ENCODE data around the gene PAK2. TPM values are rescaled to one million over a fixed set of nuclear protein-coding genes. Genes with fewer than 3 reads are reported as not detected.
"Not testable (repeated sequence)": the region's sequence is repeated elsewhere in the genome, so short reads cannot be mapped to it uniquely, and the experiment has no call there.

The PAK2 gene
- total and polyA plus RNA-seq, 2 donors from 2014 or later: 13.4 to 67.1 TPM

GRCh38 chr3:196868297-196868661 lies 128.6 kb downstream of the PAK2 start:
- H3K27me3 ChIP-seq (ENCODE audit: control insufficient read depth, insufficient read depth, low read length): no peaks in the 10 kb centered on the region
- intact Hi-C loops (cut with DNase I): no loop called here
- FAIRE-seq (no peak), DNase-seq (peak in 2 of 5 donors; percentile 56 to 58)
- H3K4me1 ChIP-seq (ENCODE audit: control insufficient read depth in 2 of 3, insufficient read depth in 2 of 3, low read depth in 1 of 3, low read length in 3 of 3): peaks cover 0 to 9% (median 3%) of the 10 kb centered on the region in 3 donors
- no peaks in the 10 kb centered on the region for H3K36me3 ChIP-seq (ENCODE audit: control insufficient read depth in 2 of 3, insufficient read depth in 3 of 3, low read length in 3 of 3)
- TF ChIP-seq CTCF (IDR thresholded peaks at IDR 0.05; ENCODE audit: borderline replicate concordance, extremely low read depth, insufficient read depth): no peak
- peak overlapping the region; percentile 83 to 86 for H3K27ac ChIP-seq (ENCODE audit: low read depth in 2 of 2, low read length in 2 of 2)
- H3K9me3 ChIP-seq (ENCODE audit: control insufficient read depth in 2 of 3, insufficient read depth in 1 of 3, low read length in 3 of 3): no peaks in the 10 kb centered on the region
- H3K4me3 ChIP-seq (ENCODE audit: low read length in 3 of 3): peak overlapping the region; percentile 72 to 89 (median 81)
- H3K9ac ChIP-seq (ENCODE audit: low read length in 3 of 3): peak overlapping the region; percentile 50 to 91 (median 62)

- FAIRE-seq (no peak), DNase-seq (no peak)
- no peak overlapping the region for H3K27ac ChIP-seq (ENCODE audit: low read depth in 2 of 2, low read length in 2 of 2)
- no peak overlapping the region for H3K9ac ChIP-seq (ENCODE audit: low read length in 3 of 3)
- no peak for TF ChIP-seq CTCF (IDR thresholded peaks at IDR 0.05; ENCODE audit: borderline replicate concordance, extremely low read depth, insufficient read depth)
- H3K9me3 ChIP-seq (ENCODE audit: control insufficient read depth in 2 of 3, insufficient read depth in 1 of 3, low read length in 3 of 3): no peaks in the 10 kb centered on the region
- H3K36me3 ChIP-seq (ENCODE audit: control insufficient read depth in 2 of 3, insufficient read depth in 3 of 3, low read length in 3 of 3): no peaks in the 10 kb centered on the region
- H3K4me1 ChIP-seq (ENCODE audit: control insufficient read depth in 2 of 3, insufficient read depth in 2 of 3, low read depth in 1 of 3, low read length in 3 of 3): peaks cover 0 to 9% (median 3%) of the 10 kb centered on the region in 3 donors
- H3K27me3 ChIP-seq (ENCODE audit: control insufficient read depth, insufficient read depth, low read length): no peaks in the 10 kb centered on the region
- intact Hi-C loops (cut with DNase I): no loop called here
- no peak overlapping the region for H3K4me3 ChIP-seq (ENCODE audit: low read length in 3 of 3)
Measured at GRCh38 chr3:196872316-196872715, 132.7 kb downstream of the PAK2 start.

DNA sequence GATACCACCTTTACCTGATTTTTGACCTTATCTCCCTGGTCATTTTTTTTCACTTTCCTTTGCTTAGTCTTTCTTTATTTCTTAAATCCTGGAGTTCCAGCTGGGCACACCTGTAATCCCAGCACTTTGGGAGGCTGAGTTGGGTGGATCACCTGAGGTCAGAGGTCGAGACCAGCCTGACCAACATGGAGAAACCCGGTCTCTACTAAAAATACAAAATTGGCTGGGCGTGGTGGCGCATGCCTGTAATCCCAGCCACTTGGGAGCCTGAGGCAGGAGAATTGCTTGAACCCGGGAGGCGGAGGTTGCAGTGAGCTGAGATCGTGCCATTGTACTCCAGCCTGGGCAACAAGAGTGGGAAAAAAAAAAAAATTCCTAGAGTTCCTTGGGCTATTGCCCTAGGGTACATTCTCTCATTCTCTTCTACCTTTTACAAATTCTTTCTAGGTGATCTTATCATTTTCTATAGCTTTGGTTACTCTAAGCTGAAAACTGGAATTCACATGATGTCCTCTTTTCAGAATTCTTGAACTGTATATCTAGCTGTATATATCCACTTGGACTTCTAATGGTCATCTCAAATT lies 134.9 kb downstream of the PAK2 start:
- FAIRE-seq; DNase-seq; H3K9ac ChIP-seq (ENCODE audit: low read length in 3 of 3); H3K4me3 ChIP-seq (ENCODE audit: low read length in 3 of 3); H3K27ac ChIP-seq (ENCODE audit: low read depth in 2 of 2, low read length in 2 of 2); H3K27me3 ChIP-seq (ENCODE audit: control insufficient read depth, insufficient read depth, low read length); H3K4me1 ChIP-seq (ENCODE audit: control insufficient read depth in 2 of 3, insufficient read depth in 2 of 3, low read depth in 1 of 3, low read length in 3 of 3); H3K9me3 ChIP-seq (ENCODE audit: control insufficient read depth in 2 of 3, insufficient read depth in 1 of 3, low read length in 3 of 3); H3K36me3 ChIP-seq (ENCODE audit: control insufficient read depth in 2 of 3, insufficient read depth in 3 of 3, low read length in 3 of 3); intact Hi-C loops (cut with DNase I): not testable (repeated sequence)

- DNase-seq: no peak
- no peak overlapping the region for H3K9ac ChIP-seq (ENCODE audit: low read length in 3 of 3)
- no peak for TF ChIP-seq CTCF (IDR thresholded peaks at IDR 0.05; ENCODE audit: borderline replicate concordance, extremely low read depth, insufficient read depth)
- no peaks in the 10 kb centered on the region for H3K36me3 ChIP-seq (ENCODE audit: control insufficient read depth in 2 of 3, insufficient read depth in 3 of 3, low read length in 3 of 3)
- no peaks in the 10 kb centered on the region for H3K4me1 ChIP-seq (ENCODE audit: control insufficient read depth in 2 of 3, insufficient read depth in 2 of 3, low read depth in 1 of 3, low read length in 3 of 3)
- H3K27ac ChIP-seq (ENCODE audit: low read depth in 2 of 2, low read length in 2 of 2): no peak overlapping the region
- no peak overlapping the region for H3K4me3 ChIP-seq (ENCODE audit: low read length in 3 of 3)
- H3K27me3 ChIP-seq (ENCODE audit: control insufficient read depth, insufficient read depth, low read length): no peaks in the 10 kb centered on the region
- no peaks in the 10 kb centered on the region for H3K9me3 ChIP-seq (ENCODE audit: control insufficient read depth in 2 of 3, insufficient read depth in 1 of 3, low read length in 3 of 3)
- intact Hi-C loops (cut with DNase I): no loop called here
- FAIRE-seq: no peak
Measured at GRCh38 chr3:196875258-196875657, 135.6 kb downstream of the PAK2 start.

Other genes with a start within 250 kb of the PAK2 start
- 19.5 TPM for gene RNF168, start 236.1 kb upstream of the PAK2 start, total RNA-seq
- 3.2 TPM for gene RNF168, start 236.1 kb upstream of the PAK2 start, polyA plus RNA-seq (ENCODE audit: insufficient read depth, low read depth, low replicate concordance)
- not detected for gene SMCO1, start 224.5 kb upstream of the PAK2 start, total RNA-seq
- not detected for gene SMCO1, start 224.5 kb upstream of the PAK2 start, polyA plus RNA-seq (ENCODE audit: insufficient read depth, low read depth, low replicate concordance)
- gene WDR53, start 171.3 kb upstream of the PAK2 start, total RNA-seq: 12.3 TPM
- gene WDR53, start 171.3 kb upstream of the PAK2 start, polyA plus RNA-seq (ENCODE audit: insufficient read depth, low read depth, low replicate concordance): 9.0 TPM
- gene FBXO45, start 171.2 kb upstream of the PAK2 start, total RNA-seq: 7.0 TPM
- gene FBXO45, start 171.2 kb upstream of the PAK2 start, polyA plus RNA-seq (ENCODE audit: insufficient read depth, low read depth, low replicate concordance): 2.5 TPM
- 11.6 TPM for gene NRROS, start 100.2 kb upstream of the PAK2 start, total RNA-seq
- gene NRROS, start 100.2 kb upstream of the PAK2 start, polyA plus RNA-seq (ENCODE audit: insufficient read depth, low read depth, low replicate concordance): 2.0 TPM
- gene CEP19, start 27.6 kb upstream of the PAK2 start, total RNA-seq: 1.5 TPM
- 2.6 TPM for gene CEP19, start 27.6 kb upstream of the PAK2 start, polyA plus RNA-seq (ENCODE audit: insufficient read depth, low read depth, low replicate concordance)
- gene PIGX, start 27.5 kb upstream of the PAK2 start, total RNA-seq: 19.6 TPM
- gene PIGX, start 27.5 kb upstream of the PAK2 start, polyA plus RNA-seq (ENCODE audit: insufficient read depth, low read depth, low replicate concordance): 15.7 TPM
- 27.5 TPM for gene SENP5, start 128.1 kb downstream of the PAK2 start, total RNA-seq
- 5.8 TPM for gene SENP5, start 128.1 kb downstream of the PAK2 start, polyA plus RNA-seq (ENCODE audit: insufficient read depth, low read depth, low replicate concordance)
- gene NCBP2, start 202.7 kb downstream of the PAK2 start, total RNA-seq: 59.9 TPM
- 46.1 TPM for gene NCBP2, start 202.7 kb downstream of the PAK2 start, polyA plus RNA-seq (ENCODE audit: insufficient read depth, low read depth, low replicate concordance)
- 3.5 TPM for gene PIGZ, start 229.0 kb downstream of the PAK2 start, total RNA-seq
- 1.4 TPM for gene PIGZ, start 229.0 kb downstream of the PAK2 start, polyA plus RNA-seq (ENCODE audit: insufficient read depth, low read depth, low replicate concordance)

Data from kidney (tissue), 14 donors.